Measurements from ENCODE around the gene SYNGR1.
"Not testable (repeated sequence)": the region's sequence is repeated elsewhere in the genome, so short reads cannot be mapped to it uniquely, and the experiment has no call there.

Gene SYNGR1

GRCh38 chr22:39410264-39410663 lies 60.5 kb downstream of the SYNGR1 start:
- no peak for DNase-seq

- DNase-seq, result not testable (repeated sequence)
Observed at GRCh38 chr22:39411828-39412365, 62.1 kb downstream of the SYNGR1 start.

- DNase-seq, result not testable (repeated sequence)
Observed at GRCh38 chr22:39413204-39413603, 63.4 kb downstream of the SYNGR1 start.

GRCh38 chr22:39414377-39414776 lies 64.6 kb downstream of the SYNGR1 start:
- DNase-seq, result no peak

GRCh38 chr22:39414886-39415285 lies 65.1 kb downstream of the SYNGR1 start:
- no peak for DNase-seq

- no peak for DNase-seq
Observed at GRCh38 chr22:39415506-39415905, 65.7 kb downstream of the SYNGR1 start.

- no peak for DNase-seq
Observed at GRCh38 chr22:39416319-39416718, 66.5 kb downstream of the SYNGR1 start.

- DNase-seq, result no peak
Observed at GRCh38 chr22:39417641-39418040, 67.8 kb downstream of the SYNGR1 start.

- DNase-seq, result no peak
Observed at GRCh38 chr22:39418696-39419095, 68.9 kb downstream of the SYNGR1 start.

GRCh38 chr22:39419096-39419495 lies 69.3 kb downstream of the SYNGR1 start:
- DNase-seq, result no peak

GRCh38 chr22:39419911-39420310 lies 70.1 kb downstream of the SYNGR1 start:
- no peak for DNase-seq

GRCh38 chr22:39421691-39422090 lies 71.9 kb downstream of the SYNGR1 start:
- DNase-seq, result no peak

GRCh38 chr22:39422101-39422500 lies 72.3 kb downstream of the SYNGR1 start:
- no peak for DNase-seq

- DNase-seq, result no peak
Observed at GRCh38 chr22:39422721-39423120, 72.9 kb downstream of the SYNGR1 start.

GRCh38 chr22:39423976-39424375 lies 74.2 kb downstream of the SYNGR1 start:
- no peak for DNase-seq

GRCh38 chr22:39426380-39427043 lies 76.7 kb downstream of the SYNGR1 start:
- DNase-seq, result no peak

GRCh38 chr22:39427751-39428596 lies 78.2 kb downstream of the SYNGR1 start:
- no peak for DNase-seq

- no peak for DNase-seq
Observed at GRCh38 chr22:39428597-39429071, 78.8 kb downstream of the SYNGR1 start.

- DNase-seq, result no peak
Observed at GRCh38 chr22:39429186-39429585, 79.4 kb downstream of the SYNGR1 start.

GRCh38 chr22:39429916-39430575 lies 80.3 kb downstream of the SYNGR1 start:
- no peak for DNase-seq

GRCh38 chr22:39430576-39431150 lies 80.9 kb downstream of the SYNGR1 start:
- DNase-seq, result no peak

- no peak for DNase-seq
Observed at GRCh38 chr22:39431216-39431801, 81.5 kb downstream of the SYNGR1 start.

- DNase-seq, result no peak
Observed at GRCh38 chr22:39431821-39432251, 82.0 kb downstream of the SYNGR1 start.

Data from activated CD4-positive, CD25-positive, alpha-beta regulatory T cell (primary cell).